ENCODE measurements around the gene ABHD6.
A peak's percentile ranks its signal among the peaks of the same experiment; 100 is the strongest.

DNA sequence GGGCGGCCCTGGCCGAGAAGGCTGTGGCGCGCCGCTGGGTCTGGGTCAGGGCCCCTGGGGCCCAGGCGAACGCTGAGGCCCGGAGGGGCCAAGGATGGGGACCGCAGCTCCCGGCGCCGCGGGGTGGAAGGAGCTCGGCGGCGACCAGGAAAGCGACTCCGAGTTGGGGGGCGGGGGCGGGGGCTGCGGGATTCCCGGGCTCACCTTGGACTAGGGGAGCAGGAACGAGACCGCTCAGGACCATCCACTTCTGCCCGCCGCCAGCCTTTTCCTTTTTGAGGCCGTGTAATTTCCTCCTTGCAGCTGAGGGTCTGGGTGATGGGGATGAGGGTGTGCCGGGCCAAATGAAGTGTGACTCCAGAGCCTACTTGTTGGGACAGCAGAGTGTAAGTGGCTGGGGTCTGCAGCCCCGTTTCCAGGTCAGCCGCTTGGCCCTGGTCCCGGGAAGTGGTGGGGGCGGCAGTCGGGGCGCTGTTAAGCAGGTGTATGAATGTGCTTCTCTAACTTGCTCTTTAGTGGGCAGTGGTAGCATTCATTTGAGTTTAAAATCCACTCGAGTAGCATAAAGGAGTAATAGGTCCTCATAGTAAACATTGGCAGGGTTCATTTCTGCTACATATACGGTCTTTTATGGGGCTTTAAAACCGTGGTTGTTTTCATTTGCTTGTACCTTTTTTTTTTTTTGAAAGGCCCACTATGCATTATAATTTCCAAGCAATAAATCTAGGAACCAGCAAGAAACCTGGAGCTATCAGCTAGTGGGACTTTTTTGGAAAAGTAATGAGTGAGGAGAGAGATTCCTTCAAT is 95.8 kb downstream of the ABHD6 start:
- TF ChIP-seq, protein P1, sequence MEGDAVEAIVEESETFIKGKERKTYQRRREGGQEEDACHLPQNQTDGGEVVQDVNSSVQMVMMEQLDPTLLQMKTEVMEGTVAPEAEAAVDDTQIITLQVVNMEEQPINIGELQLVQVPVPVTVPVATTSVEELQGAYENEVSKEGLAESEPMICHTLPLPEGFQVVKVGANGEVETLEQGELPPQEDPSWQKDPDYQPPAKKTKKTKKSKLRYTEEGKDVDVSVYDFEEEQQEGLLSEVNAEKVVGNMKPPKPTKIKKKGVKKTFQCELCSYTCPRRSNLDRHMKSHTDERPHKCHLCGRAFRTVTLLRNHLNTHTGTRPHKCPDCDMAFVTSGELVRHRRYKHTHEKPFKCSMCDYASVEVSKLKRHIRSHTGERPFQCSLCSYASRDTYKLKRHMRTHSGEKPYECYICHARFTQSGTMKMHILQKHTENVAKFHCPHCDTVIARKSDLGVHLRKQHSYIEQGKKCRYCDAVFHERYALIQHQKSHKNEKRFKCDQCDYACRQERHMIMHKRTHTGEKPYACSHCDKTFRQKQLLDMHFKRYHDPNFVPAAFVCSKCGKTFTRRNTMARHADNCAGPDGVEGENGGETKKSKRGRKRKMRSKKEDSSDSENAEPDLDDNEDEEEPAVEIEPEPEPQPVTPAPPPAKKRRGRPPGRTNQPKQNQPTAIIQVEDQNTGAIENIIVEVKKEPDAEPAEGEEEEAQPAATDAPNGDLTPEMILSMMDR (IDR thresholded peaks at IDR 0.05; ENCODE audit: low read depth, low read length, poor library complexity, severe bottlenecking): peak; percentile 61
- TF ChIP-seq EZH2phosphoT487 (IDR thresholded peaks at IDR 0.05; ENCODE audit: borderline replicate concordance, low read length): no peak

Measured in DOHH2 (cell line).